HG03097 (cell line): Measurements from ENCODE around the gene EVC.
"Not testable (repeated sequence)": the region's sequence is repeated elsewhere in the genome, so short reads cannot be mapped to it uniquely, and the experiment has no call there.

Source experiments
- ATAC-seq: cut with Tn5 transposase; IDR thresholded peaks from one replicate; pipeline ENCODE4 v1.9.1; 2021; ENCODE audit not compliant: unreplicated experiment, low FRiP score

EVC gene

GRCh38 chr4:5809216-5809776 is 98.3 kb downstream of the EVC start:
- no peak for ATAC-seq

DNA sequence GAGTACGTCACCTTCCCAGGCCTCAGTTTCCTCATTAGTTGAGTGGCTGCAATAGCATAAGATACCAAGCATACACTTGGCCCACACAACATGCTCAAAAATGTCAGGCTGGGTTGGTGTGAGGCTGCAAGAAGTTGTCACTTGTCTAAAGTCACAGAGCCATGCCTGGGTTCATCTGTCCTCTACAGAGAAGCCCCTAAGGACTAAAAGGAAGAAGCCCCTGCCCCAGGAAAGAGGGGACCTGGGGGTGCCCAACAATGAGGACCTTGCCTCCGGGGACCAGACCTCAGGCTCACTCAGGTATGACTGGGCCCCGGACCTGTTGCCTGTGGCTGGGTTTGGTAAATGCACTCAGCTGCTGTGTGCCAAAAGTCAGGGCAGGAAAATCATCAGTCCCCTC is 99.2 kb downstream of the EVC start:
- ATAC-seq: no peak

DNA sequence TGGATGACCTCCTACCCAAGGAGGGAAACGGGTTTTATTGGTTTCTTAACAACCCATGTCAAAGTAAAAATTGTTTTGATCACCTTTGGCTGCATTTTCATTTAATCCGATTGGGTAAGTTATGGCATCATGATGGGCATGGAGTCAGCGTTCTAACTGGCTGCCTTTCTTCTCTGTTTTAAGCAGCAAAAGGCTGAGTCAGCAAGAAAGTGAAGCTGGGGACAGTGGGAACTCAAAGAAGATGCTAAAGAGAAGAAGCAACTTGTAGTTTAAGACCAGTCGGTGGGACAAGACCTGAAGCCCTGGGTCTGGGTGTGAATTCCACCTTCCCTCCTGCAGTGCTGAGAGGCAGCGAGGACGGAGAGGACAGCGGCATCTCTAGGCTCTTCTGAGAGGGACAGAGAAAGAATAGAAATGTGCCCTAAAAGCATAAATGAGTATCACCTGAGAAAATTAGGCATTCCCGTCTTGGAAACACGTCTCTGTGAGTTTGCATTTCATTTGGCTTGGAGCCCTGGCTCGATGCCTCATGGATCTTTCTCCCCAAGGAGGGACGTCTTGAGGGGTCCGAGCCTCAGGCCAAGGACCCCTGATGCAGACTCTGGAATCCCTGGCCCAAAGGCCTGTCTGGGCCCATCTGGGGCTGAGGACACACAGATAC is 99.9 kb downstream of the EVC start:
- no peak for ATAC-seq

DNA sequence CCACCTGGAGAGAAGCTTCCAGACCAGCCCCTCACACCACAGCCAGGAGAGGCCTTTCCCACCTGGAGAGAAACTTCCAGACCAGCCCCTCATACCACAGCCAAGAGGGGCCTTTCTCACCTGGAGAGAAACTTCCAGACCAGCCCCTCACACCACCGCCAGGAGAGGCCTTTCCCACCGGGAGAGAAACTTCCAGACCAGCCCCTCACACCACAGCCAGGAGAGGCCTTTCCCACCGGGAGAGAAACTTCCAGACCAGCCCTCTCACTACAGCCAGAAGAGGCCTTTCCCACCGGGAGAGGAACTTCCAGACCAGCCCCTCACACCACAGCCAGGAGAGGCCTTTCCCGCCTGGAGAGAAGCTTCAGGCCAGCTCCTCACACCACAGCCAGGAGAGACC is 101.1 kb downstream of the EVC start:
- ATAC-seq: not testable (repeated sequence)

GRCh38 chr4:5812506-5813229 is 101.7 kb downstream of the EVC start:
- ATAC-seq: no peak

DNA sequence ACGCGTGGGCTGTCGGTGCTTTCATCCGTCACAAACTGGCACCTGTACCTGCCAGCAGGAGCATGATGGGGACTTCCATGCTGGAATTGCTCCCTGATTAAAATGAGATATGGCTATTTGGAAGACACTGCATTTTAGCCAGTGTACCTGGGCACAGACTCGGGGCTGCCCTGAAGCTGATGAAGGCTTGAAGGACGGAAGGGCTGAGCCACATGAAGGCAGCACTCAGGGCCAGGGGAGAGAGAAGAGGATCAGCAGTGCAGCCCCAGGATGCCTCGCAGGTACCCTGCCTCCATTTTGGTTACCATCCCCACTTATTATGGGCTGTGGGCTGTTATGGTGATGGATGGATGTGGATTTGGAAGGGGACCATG is 102.9 kb downstream of the EVC start:
- no peak for ATAC-seq

- no peak for ATAC-seq
These were observed 103.4 kb downstream of the EVC start for GRCh38 chr4:5814421-5814820.

GRCh38 chr4:5815641-5816040 is 104.6 kb downstream of the EVC start:
- no peak for ATAC-seq

DNA sequence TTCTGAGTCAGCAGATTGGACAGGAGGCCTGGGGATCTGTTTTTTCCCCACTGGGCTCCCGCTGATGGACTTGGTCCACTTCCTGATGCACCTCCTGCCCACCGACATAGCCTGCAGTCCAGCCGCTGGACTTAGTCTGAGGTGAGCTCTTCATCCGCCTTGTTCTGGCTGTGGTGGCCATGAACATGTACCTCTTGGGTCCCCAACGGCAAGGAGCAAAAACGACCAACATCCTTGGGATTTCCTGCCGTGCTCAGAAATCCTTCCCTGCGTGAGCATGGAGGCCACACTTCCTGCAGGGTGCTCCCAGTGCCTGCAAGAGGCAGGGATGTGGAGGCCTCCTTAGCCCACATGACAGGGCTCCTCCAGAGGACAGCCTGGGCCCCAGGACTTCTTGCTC is 105.1 kb downstream of the EVC start:
- no peak for ATAC-seq

DNA sequence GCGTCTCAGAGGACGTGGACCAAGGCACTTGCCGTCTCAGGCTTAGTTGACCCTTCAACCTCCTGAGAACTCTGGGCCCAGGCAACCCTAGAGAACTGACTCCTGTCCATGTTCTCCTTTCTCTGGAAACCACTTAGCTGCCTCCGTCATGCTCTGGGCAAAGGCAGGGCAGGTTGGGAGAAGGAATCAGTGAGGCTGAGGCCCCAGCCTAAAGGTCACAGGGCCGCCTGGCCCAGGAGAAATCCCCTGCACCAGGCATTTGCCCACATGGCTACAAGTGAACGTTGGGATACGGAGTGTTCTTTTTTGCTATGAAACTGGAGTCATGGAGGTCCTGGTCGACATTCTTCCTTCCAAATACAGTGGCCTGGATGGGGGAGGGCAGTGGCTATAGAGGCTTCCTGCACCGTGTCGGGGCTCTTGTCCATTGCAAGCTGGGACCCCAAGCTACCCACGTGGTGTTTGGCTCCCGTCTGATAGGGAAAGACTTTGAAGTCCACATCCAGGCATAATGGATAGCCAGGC is 105.9 kb downstream of the EVC start:
- ATAC-seq: no peak

DNA sequence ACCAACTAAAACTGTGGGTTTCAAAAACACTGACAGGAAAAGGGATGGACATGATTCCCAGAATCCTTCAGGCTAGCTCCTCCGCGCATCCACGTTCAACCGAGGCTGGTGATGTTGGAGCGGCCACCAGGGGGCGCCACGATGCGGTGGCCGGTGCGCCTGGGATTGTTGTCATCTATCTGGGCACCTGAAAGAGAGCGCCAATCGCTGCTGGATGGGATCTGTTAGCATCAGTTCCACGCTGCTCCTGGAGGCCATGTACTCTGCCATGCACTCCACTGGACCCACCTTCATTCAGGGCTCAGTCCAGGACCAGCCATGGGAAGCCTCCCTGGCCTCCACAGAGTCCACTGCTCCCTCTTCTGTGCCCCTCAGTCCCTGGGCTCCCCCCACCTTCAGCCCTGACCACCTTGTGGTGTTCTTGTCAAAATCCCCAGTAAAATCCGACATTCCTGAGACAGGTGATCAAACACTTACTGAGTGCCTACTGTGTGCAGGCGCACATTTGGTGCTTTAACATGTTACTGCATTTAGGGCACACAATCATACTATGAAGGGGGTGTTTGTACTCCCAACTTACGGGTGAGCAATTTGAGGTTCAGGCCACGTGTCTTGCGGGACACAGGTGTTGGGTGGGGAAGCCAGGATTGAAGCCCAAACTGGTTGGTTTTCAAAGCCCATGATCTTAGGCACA is 110.8 kb downstream of the EVC start:
- ATAC-seq: no peak

DNA sequence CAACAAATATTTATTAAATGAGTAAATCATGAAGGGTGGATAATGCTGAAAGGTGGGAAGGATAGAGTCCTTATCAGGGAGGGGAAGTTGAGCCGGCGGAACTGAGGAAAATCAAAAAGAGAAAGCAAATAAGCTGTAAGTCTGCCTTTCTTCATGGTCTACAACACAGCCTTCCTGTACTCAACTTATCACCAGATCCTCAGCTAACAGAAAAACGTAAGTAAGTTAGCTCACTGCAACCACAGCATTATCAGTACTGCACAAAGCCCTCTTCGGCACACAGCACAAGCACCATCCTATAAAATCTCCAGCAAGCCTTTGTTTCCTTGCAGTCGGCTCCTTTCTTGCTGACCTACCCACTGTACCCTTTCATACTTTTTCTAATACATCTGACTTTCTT is 111.6 kb downstream of the EVC start:
- no peak for ATAC-seq

DNA sequence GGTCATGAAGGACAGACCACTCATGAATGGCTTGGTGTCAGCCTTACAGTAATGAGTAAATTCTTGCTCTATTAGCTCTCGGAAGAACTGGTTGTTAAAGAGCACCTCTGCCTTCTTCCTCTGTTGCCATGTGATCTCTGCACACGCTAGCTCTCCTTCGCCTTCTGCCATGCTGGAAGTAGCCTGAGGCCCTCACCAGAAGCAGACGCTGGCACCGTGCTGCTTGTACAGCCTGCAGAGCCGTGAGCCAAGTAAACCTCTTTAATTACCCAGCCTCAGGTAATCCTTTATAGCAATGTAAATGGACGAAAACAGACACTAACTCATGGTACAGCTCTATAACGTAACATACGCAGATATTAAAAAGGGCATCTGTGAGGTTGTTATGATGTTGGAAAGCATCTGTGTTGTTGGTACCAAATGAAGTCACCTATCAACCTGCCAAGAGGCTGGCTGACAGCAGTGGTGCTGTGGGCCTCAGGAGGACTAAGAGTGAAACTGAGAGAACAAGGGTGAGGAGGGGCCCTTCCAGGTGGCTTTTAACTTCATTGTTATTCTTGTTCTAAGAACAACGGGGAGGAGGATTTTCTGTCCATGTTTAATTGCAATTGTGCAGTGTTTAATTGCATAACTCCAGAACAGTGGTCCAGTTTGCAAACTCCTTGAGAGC is 112.7 kb downstream of the EVC start:
- ATAC-seq: no peak

GRCh38 chr4:5824227-5824626 is 113.2 kb downstream of the EVC start:
- no peak for ATAC-seq

DNA sequence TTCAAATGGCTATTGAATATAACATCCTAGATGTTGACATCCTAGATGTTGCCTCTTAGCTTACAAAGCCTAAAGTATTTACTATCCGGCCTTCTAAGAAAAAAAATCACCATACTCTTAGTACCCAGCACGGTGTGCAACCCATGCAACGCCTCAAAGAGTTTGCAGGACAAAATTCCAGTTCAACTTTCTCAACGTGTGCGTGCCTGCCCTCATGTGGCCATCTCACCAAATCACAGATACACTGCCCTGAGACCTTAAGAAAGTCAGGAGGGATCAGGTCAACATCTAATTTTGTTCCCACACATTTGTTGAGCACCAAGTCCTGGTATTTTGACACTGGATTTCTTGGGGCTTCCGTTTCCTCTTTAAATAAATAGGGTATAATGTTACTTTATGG is 113.6 kb downstream of the EVC start:
- no peak for ATAC-seq

GRCh38 chr4:5825321-5826041 is 114.5 kb downstream of the EVC start:
- no peak for ATAC-seq

- ATAC-seq: no peak
These were observed 115.6 kb downstream of the EVC start for GRCh38 chr4:5826437-5827107.

GRCh38 chr4:5827108-5828004 is 116.4 kb downstream of the EVC start:
- no peak for ATAC-seq

DNA sequence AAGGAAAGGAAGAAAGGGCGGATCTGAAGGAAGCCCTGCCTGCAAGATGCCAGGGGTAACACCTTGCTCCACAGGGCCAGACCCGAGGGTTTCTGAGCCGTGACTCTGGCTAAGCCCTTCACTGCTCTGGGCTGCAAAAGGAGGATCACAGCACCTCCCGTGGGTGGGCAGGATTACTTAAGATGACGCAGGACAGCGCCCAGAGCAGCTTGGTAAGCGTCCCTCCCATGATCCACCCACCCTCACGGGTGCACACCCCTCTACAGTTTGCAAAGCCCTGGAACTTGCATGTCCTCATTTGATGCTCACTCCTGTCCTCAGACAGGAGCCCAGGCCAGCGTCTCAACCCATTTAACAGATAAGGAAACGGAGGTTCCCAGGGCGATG is 117.0 kb downstream of the EVC start:
- ATAC-seq: no peak
